ENCODE data around the gene SIK3.
A peak's percentile ranks its signal among the peaks of the same experiment; 100 is the strongest.

The SIK3 gene

GRCh38 chr11:116927163-116927974 is 170.9 kb downstream of the SIK3 start:
- H3K4me3 ChIP-seq (ENCODE audit: low read depth, low read length): no peak overlapping the region
- TF ChIP-seq, protein P1, sequence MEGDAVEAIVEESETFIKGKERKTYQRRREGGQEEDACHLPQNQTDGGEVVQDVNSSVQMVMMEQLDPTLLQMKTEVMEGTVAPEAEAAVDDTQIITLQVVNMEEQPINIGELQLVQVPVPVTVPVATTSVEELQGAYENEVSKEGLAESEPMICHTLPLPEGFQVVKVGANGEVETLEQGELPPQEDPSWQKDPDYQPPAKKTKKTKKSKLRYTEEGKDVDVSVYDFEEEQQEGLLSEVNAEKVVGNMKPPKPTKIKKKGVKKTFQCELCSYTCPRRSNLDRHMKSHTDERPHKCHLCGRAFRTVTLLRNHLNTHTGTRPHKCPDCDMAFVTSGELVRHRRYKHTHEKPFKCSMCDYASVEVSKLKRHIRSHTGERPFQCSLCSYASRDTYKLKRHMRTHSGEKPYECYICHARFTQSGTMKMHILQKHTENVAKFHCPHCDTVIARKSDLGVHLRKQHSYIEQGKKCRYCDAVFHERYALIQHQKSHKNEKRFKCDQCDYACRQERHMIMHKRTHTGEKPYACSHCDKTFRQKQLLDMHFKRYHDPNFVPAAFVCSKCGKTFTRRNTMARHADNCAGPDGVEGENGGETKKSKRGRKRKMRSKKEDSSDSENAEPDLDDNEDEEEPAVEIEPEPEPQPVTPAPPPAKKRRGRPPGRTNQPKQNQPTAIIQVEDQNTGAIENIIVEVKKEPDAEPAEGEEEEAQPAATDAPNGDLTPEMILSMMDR (IDR thresholded peaks at IDR 0.05; ENCODE audit: low read depth, low read length): peak; percentile 37
- TF ChIP-seq POLR2A (IDR thresholded peaks at IDR 0.05; ENCODE audit: extremely low read depth, insufficient read length): no peak
- peak; percentile 43 for DNase-seq (ENCODE audit: low read depth)

GRCh38 chr11:116925050-116925449 is 173.2 kb downstream of the SIK3 start:
- TF ChIP-seq, protein P2, sequence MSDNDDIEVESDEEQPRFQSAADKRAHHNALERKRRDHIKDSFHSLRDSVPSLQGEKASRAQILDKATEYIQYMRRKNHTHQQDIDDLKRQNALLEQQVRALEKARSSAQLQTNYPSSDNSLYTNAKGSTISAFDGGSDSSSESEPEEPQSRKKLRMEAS (IDR thresholded peaks at IDR 0.05; ENCODE audit: low read depth, low read length): no peak
- TF ChIP-seq POLR2A (IDR thresholded peaks at IDR 0.05; ENCODE audit: extremely low read depth, insufficient read length) (no peak), MYC (IDR thresholded peaks at IDR 0.05; ENCODE audit: low read depth, low read length) (no peak)
- TF ChIP-seq, protein P1 (IDR thresholded peaks at IDR 0.05; ENCODE audit: low read depth, low read length): no peak
- no peak for DNase-seq (ENCODE audit: low read depth)
- no peak overlapping the region for H3K4me3 ChIP-seq (ENCODE audit: low read depth, low read length)

DNA sequence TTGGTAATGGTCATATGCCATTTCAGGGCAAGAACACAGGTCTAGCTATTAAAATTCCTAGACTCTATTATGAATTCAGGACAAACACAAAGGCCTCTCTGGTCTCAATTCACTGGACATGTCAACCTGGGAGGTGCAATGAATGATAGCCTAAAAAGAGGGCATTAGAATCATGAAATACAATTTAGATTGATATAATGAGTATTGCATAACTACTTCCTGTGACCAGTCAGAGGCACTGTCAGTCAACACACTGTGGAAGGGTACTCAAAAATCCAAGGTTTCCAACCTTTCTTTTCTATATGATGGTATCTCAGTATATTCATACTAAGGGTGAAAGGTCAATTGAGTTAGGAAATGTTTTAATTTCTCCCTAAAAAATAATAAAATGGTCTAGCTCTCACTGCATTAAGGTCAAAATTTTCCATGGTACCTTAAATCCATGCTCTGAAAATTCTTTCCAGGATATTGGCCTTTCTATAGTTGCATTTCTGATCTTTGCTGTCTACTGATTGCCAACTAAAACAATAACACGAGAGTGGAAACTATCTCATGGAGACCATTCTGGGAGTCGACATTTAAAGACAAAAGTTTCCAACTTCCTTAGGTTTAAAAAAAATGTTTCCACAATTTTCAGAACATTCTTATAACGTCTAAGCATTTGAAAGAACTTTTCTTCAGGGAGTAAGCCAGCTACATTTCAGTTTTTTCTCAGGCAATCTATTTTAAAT is 179.1 kb downstream of the SIK3 start:
- DNase-seq (ENCODE audit: low read depth): peak; percentile 20
- TF ChIP-seq, protein P1 (IDR thresholded peaks at IDR 0.05; ENCODE audit: low read depth, low read length): no peak
- TF ChIP-seq POLR2A (IDR thresholded peaks at IDR 0.05; ENCODE audit: extremely low read depth, insufficient read length) (no peak), MYC (IDR thresholded peaks at IDR 0.05; ENCODE audit: low read depth, low read length) (no peak)
- TF ChIP-seq, protein P2 (IDR thresholded peaks at IDR 0.05; ENCODE audit: low read depth, low read length): no peak
- no peak overlapping the region for H3K4me3 ChIP-seq (ENCODE audit: low read depth, low read length)

DNA sequence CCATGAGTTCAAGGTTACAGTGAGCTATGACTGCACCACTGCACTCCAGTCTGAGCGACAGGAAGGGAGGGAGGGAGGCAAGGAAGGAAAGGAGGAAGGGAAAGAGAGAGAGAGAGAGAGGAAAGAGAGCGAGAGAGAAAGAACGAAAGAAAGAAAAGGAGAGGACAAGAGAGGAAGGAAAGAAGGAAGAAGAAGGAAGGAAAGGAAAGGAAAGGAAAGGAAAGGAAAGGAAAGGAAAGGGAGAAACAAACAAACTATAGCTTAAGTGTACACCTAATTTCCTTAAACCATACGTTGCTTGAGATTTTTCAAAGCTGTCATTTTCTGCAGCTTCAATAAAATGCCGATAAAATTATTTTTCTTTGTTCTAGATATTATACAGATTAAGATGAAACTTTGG is 180.6 kb downstream of the SIK3 start:
- DNase-seq (ENCODE audit: low read depth): no peak
- TF ChIP-seq, protein P2 (IDR thresholded peaks at IDR 0.05; ENCODE audit: low read depth, low read length): no peak
- TF ChIP-seq, protein P1 (IDR thresholded peaks at IDR 0.05; ENCODE audit: low read depth, low read length): no peak
- TF ChIP-seq MYC (IDR thresholded peaks at IDR 0.05; ENCODE audit: low read depth, low read length) (no peak), POLR2A (IDR thresholded peaks at IDR 0.05; ENCODE audit: extremely low read depth, insufficient read length) (no peak)
- H3K4me3 ChIP-seq (ENCODE audit: low read depth, low read length): no peak overlapping the region

GRCh38 chr11:116916886-116917285 is 181.3 kb downstream of the SIK3 start:
- H3K4me3 ChIP-seq (ENCODE audit: low read depth, low read length): no peak overlapping the region
- TF ChIP-seq, protein P1 (IDR thresholded peaks at IDR 0.05; ENCODE audit: low read depth, low read length): no peak
- TF ChIP-seq MYC (IDR thresholded peaks at IDR 0.05; ENCODE audit: low read depth, low read length) (no peak), POLR2A (IDR thresholded peaks at IDR 0.05; ENCODE audit: extremely low read depth, insufficient read length) (no peak)
- TF ChIP-seq, protein P2 (IDR thresholded peaks at IDR 0.05; ENCODE audit: low read depth, low read length): no peak
- no peak for DNase-seq (ENCODE audit: low read depth)
